SK-N-SH (cell line): Measurements from ENCODE around the gene PODN. TPM values are rescaled to one million over a fixed set of nuclear protein-coding genes. Genes with fewer than 3 reads are reported as not detected.

ENCODE experiments used
- CTCF ChIA-PET: fragments of 300-600, 350-600 bp; formaldehyde crosslinking; extraction: SDS; loops from one replicate; lab custom pipeline; 2021; lab: Yijun Ruan, JAX
- POLR2A ChIA-PET: fragments of 350-600 bp; sonication (Branson Sonifier 250); formaldehyde crosslinking; extraction: SDS; loops from one replicate; lab custom pipeline; 2020; ENCODE audit warnings: antibody characterized with exemption, inconsistent platforms; lab: Yijun Ruan, JAX
- DNase-seq: peaks from one replicate; pipeline ENCODE4 v3.0.0; 2012
- H2AFZ ChIP-seq: fragments of 200-600 bp; sonication (generic); 2 replicates; pipeline ENCODE4 v1.8.1; 2016; ENCODE audit warnings: antibody characterized with exemption, mild to moderate bottlenecking, low read depth
- H3F3A ChIP-seq: fragments of 200-600 bp; sonication (generic); replicated peaks from 2 replicates; pipeline ENCODE3; 2016; ENCODE audit warnings: antibody characterized with exemption, mild to moderate bottlenecking; ENCODE audit not compliant: insufficient read depth
- H3K27ac ChIP-seq, 2 experiments: fragments of 200-500 bp in 1 of 2; fragments of 200-600 bp in 1 of 2; sonication (Bioruptor generic) in 1 of 2; sonication (generic), shearing (Covaris generic) in 1 of 2; 2 replicates each; pipeline versions ENCODE4 v1.5.1 to v1.6.1; 2014 to 2016; ENCODE audit warnings: low read depth in 2 of 2, inconsistent platforms in 1 of 2, low read length in 1 of 2, mild to moderate bottlenecking in 1 of 2, mixed read lengths in 1 of 2
- H3K27me3 ChIP-seq: fragments of 200-600 bp; sonication (generic), shearing (Covaris generic); 2 replicates; pipeline ENCODE4 v1.6.1; 2016; ENCODE audit warnings: mixed run types; ENCODE audit not compliant: insufficient read depth
- H3K36me3 ChIP-seq, 2 experiments: fragments of 200-500 bp in 1 of 2; fragments of 200-600 bp in 1 of 2; sonication (Bioruptor generic) in 1 of 2; sonication (generic) in 1 of 2; replicated peaks in 1 of 2; 2 replicates each; pipeline versions ENCODE3 to v1.5.1; 2014 to 2016; ENCODE audit warnings: low read length in 1 of 2, mild to moderate bottlenecking in 1 of 2; ENCODE audit not compliant: insufficient read depth in 2 of 2, control insufficient read depth in 1 of 2
- H3K4me1 ChIP-seq, 2 experiments: fragments of 200-500 bp in 1 of 2; fragments of 200-600 bp in 1 of 2; sonication (Bioruptor generic) in 1 of 2; sonication (generic), shearing (Covaris generic) in 1 of 2; 2 replicates each; pipeline versions ENCODE4 v1.5.1 to v1.6.1; 2014 to 2016; ENCODE audit warnings: low read depth in 1 of 2, low read length in 1 of 2, mixed run types in 1 of 2; ENCODE audit not compliant: insufficient read depth in 2 of 2, control insufficient read depth in 1 of 2
- H3K4me2 ChIP-seq: fragments of 200-600 bp; sonication (generic), shearing (Covaris generic); 2 replicates; pipeline ENCODE4 v1.6.1; 2017; ENCODE audit warnings: mixed run types
- H3K4me3 ChIP-seq, 2 experiments: fragments of 200-500 bp in 1 of 2; fragments of 200-600 bp in 1 of 2; sonication (Bioruptor generic) in 1 of 2; sonication (generic), shearing (Covaris generic) in 1 of 2; 2 replicates each; pipeline versions ENCODE4 v1.5.1 to v1.8.1; 2014 to 2016; ENCODE audit warnings: low read depth in 2 of 2, inconsistent platforms in 1 of 2, low read length in 1 of 2, mild to moderate bottlenecking in 1 of 2, mixed read lengths in 1 of 2, moderate library complexity in 1 of 2
- H3K79me2 ChIP-seq: fragments of 200-600 bp; sonication (generic); 2 replicates; pipeline ENCODE4 v1.8.1; 2017; ENCODE audit warnings: mild to moderate bottlenecking; ENCODE audit not compliant: insufficient read depth
- H3K9ac ChIP-seq: fragments of 200-600 bp; sonication (generic); 2 replicates; pipeline ENCODE4 v1.6.1; 2017; ENCODE audit warnings: mixed run types
- H3K9me2 ChIP-seq: fragments of 200-600 bp; sonication (generic); 2 replicates; pipeline ENCODE4 v1.6.1; 2017; ENCODE audit warnings: mixed run types
- H3K9me3 ChIP-seq: fragments of 200-600 bp; sonication (generic); 2 replicates; pipeline ENCODE4 v1.6.1; 2017; ENCODE audit warnings: mixed run types, mild to moderate bottlenecking, moderate library complexity
- H4K20me1 ChIP-seq: fragments of 200-600 bp; sonication (generic); 2 replicates; pipeline ENCODE4 v1.6.1; 2017; ENCODE audit warnings: mild to moderate bottlenecking, mixed run types; ENCODE audit not compliant: insufficient read depth
- CHD2 ChIP-seq: fragments of 150-350 bp; IDR thresholded peaks from 2 replicates; pipeline ENCODE4 v1.6.1; 2018; ENCODE audit warnings: low read length; ENCODE audit not compliant: partially characterized antibody
- ELF1 ChIP-seq: IDR thresholded peaks from 2 replicates; pipeline ENCODE4 v1.4.0; 2012
- EZH2phosphoT487 ChIP-seq: fragments of 200-600 bp; sonication (generic); IDR thresholded peaks from 2 replicates; pipeline ENCODE4 v1.6.1; 2017; ENCODE audit warnings: low read depth, mixed run types, mild to moderate bottlenecking, antibody characterized with exemption, moderate library complexity, borderline replicate concordance
- FOSL2 ChIP-seq: IDR thresholded peaks from 2 replicates; pipeline ENCODE4 v1.4.0; 2012; ENCODE audit warnings: low read depth, mild to moderate bottlenecking, moderate library complexity, borderline replicate concordance
- MEF2A ChIP-seq: IDR thresholded peaks from 2 replicates; pipeline ENCODE4 v1.4.0; 2012; ENCODE audit warnings: low read depth, borderline replicate concordance
- NFIC ChIP-seq: IDR thresholded peaks from 2 replicates; pipeline ENCODE4 v1.4.0; 2012; ENCODE audit warnings: borderline replicate concordance
- POLR2AphosphoS5 ChIP-seq: IDR thresholded peaks from 2 replicates; pipeline ENCODE4 v1.6.1; 2012; ENCODE audit warnings: low read depth, low read length
- RAD21 ChIP-seq: IDR thresholded peaks from 2 replicates; pipeline ENCODE4 v1.6.1; 2012; ENCODE audit warnings: mild to moderate bottlenecking, low read length
- RCOR1 ChIP-seq: fragments of 150-350 bp; IDR thresholded peaks from 2 replicates; pipeline ENCODE4 v1.6.1; 2017; ENCODE audit warnings: antibody characterized with exemption, low read length
- RFX5 ChIP-seq: IDR thresholded peaks from 2 replicates; pipeline ENCODE4 v1.6.1; 2012; ENCODE audit warnings: mild to moderate bottlenecking, improper control_type of control experiment, low read length
- RXRA ChIP-seq: IDR thresholded peaks from 2 replicates; pipeline ENCODE4 v1.4.0; 2012; ENCODE audit warnings: low read depth, mild to moderate bottlenecking, borderline replicate concordance
- SMC3 ChIP-seq: IDR thresholded peaks from 2 replicates; pipeline ENCODE4 v1.6.1; 2012; ENCODE audit warnings: low read depth, low read length, improper control_type of control experiment
- TCF12 ChIP-seq: IDR thresholded peaks from 2 replicates; pipeline ENCODE4 v1.4.0; 2012
- TEAD4 ChIP-seq: IDR thresholded peaks from 2 replicates; pipeline ENCODE4 v1.4.0; 2012; ENCODE audit warnings: mild to moderate bottlenecking, borderline replicate concordance; ENCODE audit not compliant: insufficient read depth
- YY1 ChIP-seq: IDR thresholded peaks from 2 replicates; pipeline ENCODE4 v1.4.0; 2012; ENCODE audit warnings: low read depth, mild to moderate bottlenecking
- WGBS: methylation state at CpG from one replicate; pipeline ENCODE4 v1.1.6; 2017; ENCODE audit warnings: low lambda C conversion rate; 5-methylcytosine and 5-hydroxymethylcytosine counted together
- polyA plus RNA-seq, 3 experiments: library from polyadenylated mRNA; depleted of rRNA; stranded (reverse); fragments of >200 nt; gene quantifications; 2 replicates each; pipeline ENCODE4 v1.2.3, GENCODE V29; 2012
- TF ChIP-seq, protein P1 (sequence below): fragments of 200-600 bp; sonication (generic); IDR thresholded peaks from 2 replicates; pipeline ENCODE4 v1.6.1; 2017; ENCODE audit warnings: antibody characterized with exemption, mild to moderate bottlenecking, moderate library complexity
- TF ChIP-seq, protein P2 (sequence below): IDR thresholded peaks from 2 replicates; pipeline ENCODE4 v1.4.0; 2012; ENCODE audit warnings: low read depth
- TF ChIP-seq, protein P3 (sequence below): IDR thresholded peaks from 2 replicates; pipeline ENCODE4 v1.4.0; 2012; ENCODE audit warnings: low read depth, borderline replicate concordance
- TF ChIP-seq, protein P4 (sequence below): fragments of 150-350 bp; IDR thresholded peaks from 2 replicates; pipeline ENCODE4 v1.6.1; 2016; ENCODE audit warnings: mild to moderate bottlenecking, low read depth, low read length

PODN gene
- polyA plus RNA-seq, 1 of the 3 experiments (the other 2 are of a cell fraction): 2.0 TPM

DNA sequence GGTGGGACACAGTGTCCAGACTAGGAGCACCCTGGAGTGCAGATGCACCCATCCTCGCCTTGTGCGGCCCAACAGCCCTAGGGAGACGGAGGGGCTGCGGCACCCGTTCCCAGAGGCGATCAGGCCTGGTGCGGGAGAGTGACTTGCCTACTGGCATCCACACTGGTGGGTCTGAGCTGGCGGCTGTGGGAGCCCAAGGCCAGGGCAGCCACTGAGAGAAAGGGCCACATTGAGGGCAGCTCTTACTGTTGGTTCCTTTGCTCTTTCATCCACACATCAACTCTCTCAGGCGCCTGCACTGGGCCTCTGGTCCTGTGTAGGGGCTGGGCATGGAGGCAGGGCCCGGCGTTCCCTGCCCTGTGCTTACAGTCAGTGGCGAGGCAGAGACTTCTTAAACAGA is 8.6 kb downstream of the PODN start:
- ChIA-PET POLR2A (no interaction called here), CTCF (interaction anchor here (0.8 to 1.7 kb wide), 4 partner anchors 12 to 111 kb away, joined by 3 to 7 read pairs (median 5); no protein-coding TSS in a partner anchor)
- DNase-seq: peak; percentile 31
- Histone ChIP-seq H3K4me3 (no peak overlapping the region), H3K9ac (no peak overlapping the region), H3K27me3 (no peaks in the 10 kb centered on the region), H3K36me3 (no peaks in the 10 kb centered on the region), H4K20me1 (no peaks in the 10 kb centered on the region), H3K9me3 (no peaks in the 10 kb centered on the region), H2AFZ (no peak overlapping the region), H3K4me2 (no peak overlapping the region), H3K27ac (no peak overlapping the region), H3K9me2 (no peaks in the 10 kb centered on the region), H3K79me2 (no peaks in the 10 kb centered on the region), H3K4me1 (peaks cover 0 to 14% of the 10 kb centered on the region in 2 experiments; a peak in 1 of 4 replicates), H3F3A (no peaks in the 10 kb centered on the region)
- WGBS: 93% methylated on average over 9 of the region's 12 CpGs
- TF ChIP-seq TEAD4: no peak
- no peak for TF ChIP-seq CHD2
- no peak for TF ChIP-seq RXRA
- no peak for TF ChIP-seq YY1
- TF ChIP-seq, protein P1, sequence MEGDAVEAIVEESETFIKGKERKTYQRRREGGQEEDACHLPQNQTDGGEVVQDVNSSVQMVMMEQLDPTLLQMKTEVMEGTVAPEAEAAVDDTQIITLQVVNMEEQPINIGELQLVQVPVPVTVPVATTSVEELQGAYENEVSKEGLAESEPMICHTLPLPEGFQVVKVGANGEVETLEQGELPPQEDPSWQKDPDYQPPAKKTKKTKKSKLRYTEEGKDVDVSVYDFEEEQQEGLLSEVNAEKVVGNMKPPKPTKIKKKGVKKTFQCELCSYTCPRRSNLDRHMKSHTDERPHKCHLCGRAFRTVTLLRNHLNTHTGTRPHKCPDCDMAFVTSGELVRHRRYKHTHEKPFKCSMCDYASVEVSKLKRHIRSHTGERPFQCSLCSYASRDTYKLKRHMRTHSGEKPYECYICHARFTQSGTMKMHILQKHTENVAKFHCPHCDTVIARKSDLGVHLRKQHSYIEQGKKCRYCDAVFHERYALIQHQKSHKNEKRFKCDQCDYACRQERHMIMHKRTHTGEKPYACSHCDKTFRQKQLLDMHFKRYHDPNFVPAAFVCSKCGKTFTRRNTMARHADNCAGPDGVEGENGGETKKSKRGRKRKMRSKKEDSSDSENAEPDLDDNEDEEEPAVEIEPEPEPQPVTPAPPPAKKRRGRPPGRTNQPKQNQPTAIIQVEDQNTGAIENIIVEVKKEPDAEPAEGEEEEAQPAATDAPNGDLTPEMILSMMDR: no peak
- TF ChIP-seq, protein P2, sequence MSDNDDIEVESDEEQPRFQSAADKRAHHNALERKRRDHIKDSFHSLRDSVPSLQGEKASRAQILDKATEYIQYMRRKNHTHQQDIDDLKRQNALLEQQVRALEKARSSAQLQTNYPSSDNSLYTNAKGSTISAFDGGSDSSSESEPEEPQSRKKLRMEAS: no peak
- TF ChIP-seq, protein P3, sequence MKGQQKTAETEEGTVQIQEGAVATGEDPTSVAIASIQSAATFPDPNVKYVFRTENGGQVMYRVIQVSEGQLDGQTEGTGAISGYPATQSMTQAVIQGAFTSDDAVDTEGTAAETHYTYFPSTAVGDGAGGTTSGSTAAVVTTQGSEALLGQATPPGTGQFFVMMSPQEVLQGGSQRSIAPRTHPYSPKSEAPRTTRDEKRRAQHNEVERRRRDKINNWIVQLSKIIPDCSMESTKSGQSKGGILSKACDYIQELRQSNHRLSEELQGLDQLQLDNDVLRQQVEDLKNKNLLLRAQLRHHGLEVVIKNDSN: no peak
- no peak for TF ChIP-seq ELF1
- no peak for TF ChIP-seq RAD21
- TF ChIP-seq TCF12: no peak
- no peak for TF ChIP-seq EZH2phosphoT487
- no peak for TF ChIP-seq MEF2A
- no peak for TF ChIP-seq NFIC
- TF ChIP-seq FOSL2: no peak
- TF ChIP-seq RFX5: no peak
- no peak for TF ChIP-seq RCOR1
- TF ChIP-seq, protein P4, sequence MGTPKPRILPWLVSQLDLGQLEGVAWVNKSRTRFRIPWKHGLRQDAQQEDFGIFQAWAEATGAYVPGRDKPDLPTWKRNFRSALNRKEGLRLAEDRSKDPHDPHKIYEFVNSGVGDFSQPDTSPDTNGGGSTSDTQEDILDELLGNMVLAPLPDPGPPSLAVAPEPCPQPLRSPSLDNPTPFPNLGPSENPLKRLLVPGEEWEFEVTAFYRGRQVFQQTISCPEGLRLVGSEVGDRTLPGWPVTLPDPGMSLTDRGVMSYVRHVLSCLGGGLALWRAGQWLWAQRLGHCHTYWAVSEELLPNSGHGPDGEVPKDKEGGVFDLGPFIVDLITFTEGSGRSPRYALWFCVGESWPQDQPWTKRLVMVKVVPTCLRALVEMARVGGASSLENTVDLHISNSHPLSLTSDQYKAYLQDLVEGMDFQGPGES: no peak
- TF ChIP-seq SMC3: no peak
- TF ChIP-seq POLR2AphosphoS5: no peak
- TF ChIP-seq, all 33 proteins: peak for 0
